Measurements from ENCODE around the gene ADAMTS14.

Gene ADAMTS14

GRCh38 chr10:70692043-70692603 lies 19.8 kb downstream of the ADAMTS14 start:
- no peak for DNase-seq (ENCODE audit: low spot score)

- DNase-seq (ENCODE audit: low spot score), result no peak
Measured at GRCh38 chr10:70693619-70694335, 21.5 kb downstream of the ADAMTS14 start.

DNA sequence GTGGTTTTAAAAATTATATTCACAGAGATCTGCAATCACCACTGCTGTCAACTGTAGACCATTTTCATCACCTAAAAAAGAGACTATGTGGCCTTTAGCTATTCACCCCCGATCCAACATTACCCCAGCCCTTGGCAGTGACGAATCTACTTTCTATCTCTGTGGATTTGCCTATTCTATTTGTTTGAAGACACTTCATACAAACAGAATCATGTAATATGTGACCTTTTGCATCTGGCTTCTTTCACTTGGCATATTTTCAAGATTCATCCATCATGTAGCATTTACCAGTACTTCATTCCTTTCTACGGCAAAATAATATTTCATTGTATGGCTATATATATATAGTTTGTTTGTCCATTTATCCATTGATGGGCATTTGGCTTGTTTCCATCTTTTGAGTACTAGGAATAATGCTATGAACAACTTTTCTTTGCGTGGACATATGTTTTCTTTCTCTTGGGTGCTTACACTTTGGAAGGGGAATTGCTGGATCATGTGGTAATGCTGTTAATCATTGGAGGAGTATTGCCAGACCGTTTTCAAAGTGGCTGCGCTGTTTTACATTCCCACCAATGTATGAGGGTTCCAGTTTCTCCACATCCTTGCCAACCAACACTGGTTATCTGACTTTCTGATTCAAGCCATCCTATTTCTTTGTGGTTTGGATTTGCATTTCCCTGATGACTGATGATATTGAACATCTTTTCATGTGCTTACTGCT lies 22.3 kb downstream of the ADAMTS14 start:
- no peak for DNase-seq (ENCODE audit: low spot score)

- no peak for DNase-seq (ENCODE audit: low spot score)
Measured at GRCh38 chr10:70695241-70696030, 23.1 kb downstream of the ADAMTS14 start.

DNA sequence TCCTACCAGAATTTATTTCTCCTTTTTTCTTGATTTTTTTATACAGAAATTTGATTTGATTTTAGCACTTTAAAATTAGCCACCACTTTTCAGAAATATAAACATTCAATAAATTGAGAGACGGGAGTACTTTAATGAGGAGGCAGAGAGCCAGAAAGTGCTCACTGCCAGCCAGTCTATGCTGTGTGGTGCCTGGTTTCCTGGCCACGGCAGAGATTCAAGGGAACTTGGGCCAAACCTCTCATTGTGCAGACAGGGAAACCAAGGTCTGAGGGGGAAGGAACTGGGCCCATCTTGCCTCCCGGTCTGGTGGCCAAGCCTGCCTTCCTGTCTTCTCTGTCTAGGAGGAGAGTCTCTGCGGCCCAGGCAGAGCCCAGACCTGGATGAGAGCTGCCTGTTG lies 25.9 kb downstream of the ADAMTS14 start:
- DNase-seq (ENCODE audit: low spot score), result no peak

GRCh38 chr10:70699063-70699658 lies 26.9 kb downstream of the ADAMTS14 start:
- DNase-seq (ENCODE audit: low spot score), result no peak

DNA sequence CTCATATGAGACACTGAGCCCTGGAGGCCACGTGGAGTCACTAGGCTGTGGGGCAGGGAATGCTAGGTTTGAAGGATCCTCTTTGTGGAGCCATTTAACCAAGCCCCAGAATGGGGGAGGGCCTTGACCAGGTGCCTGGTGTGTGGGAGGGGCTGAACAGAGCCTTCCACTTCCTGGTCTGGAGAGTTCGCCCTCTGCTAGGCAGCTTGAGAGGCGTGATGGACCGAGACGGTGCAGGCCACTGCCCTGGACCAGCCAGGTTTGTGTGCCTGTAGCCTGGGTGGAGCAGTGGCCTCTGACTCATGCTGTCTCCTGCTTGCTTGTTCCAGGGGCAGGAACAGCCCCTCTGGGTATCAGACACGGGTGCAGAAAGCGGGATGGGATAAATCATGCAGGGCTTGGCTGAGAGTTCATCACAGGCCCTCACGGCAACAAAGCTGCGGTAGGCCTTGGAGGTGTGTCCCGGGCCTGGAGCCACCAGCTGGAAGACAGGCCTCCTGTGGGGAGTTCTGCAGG lies 27.4 kb downstream of the ADAMTS14 start:
- DNase-seq (ENCODE audit: low spot score), result no peak

- no peak for DNase-seq (ENCODE audit: low spot score)
Measured at GRCh38 chr10:70702190-70702763, 30.0 kb downstream of the ADAMTS14 start.

DNA sequence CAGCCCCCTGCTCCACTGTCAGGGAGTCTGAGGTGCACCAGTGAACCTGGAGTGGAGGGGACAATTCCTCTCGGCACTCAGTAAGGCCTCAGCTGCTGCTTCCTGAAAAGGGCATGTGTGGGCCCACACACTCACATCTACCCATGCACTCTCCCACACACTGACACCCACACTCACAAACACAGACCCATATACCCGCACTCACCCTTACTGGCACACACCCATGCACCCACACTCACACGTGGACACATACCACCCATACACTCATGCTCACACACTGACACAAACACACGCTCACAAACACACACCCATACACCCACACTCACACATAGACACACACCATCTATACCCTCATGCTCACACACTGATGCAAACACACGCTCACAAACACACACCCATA lies 31.9 kb downstream of the ADAMTS14 start:
- DNase-seq (ENCODE audit: low spot score), result no peak

DNA sequence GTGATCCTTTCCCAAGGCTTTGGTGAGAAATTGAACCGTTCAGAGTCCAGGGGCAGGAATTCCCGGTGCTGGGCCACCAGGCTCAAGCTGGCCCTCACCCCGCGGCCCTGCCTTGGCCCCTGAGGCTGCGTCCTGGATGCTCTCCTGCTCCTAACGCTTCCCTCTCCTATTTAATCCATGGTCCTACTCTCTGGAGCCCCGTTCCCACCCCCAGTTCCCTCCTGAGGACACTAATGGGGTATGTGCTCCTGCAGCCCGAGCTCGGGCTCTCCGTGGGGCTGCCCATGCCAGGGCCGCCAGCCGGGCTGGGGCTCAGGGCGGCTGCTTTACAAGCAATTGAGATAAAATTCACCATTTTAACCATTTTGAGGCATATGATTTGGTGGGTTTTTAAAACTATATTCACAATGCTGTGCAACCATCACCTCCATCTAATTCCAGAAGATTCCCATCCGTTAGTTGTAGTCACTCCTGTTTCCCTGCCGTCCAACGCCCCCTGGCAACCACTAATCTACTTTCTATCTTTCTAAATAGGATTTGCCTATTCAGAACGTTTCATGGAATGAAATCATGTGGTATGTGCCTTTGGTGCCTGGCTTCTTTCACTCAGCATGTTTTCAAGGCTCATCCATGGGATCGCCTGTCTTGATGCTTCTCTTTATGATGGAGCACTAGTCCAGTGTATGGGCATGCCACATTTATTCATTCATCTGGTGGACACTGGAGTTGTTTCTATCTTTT lies 33.0 kb downstream of the ADAMTS14 start:
- no peak for DNase-seq (ENCODE audit: low spot score)

GRCh38 chr10:70711177-70711576 lies 38.9 kb downstream of the ADAMTS14 start:
- no peak for DNase-seq (ENCODE audit: low spot score)

DNA sequence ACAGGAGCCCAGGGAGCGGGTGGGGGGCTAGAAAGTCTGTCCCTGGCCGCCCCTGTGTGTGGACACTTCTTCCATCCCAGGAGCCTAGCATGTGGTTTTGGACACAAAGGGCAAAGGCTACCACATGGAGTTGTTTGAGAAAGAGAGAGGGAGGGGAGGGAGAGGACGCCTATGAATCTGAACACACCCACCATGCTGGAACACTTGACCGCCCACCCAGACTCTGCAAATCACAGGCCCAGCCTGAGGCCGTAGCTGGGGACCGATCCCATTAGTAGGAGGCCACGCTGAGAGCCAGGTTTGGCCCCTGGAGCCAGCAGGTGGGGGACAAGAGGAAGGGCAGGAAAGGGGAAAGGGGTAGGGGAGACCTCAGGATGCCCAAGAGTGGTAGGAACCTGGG lies 39.6 kb downstream of the ADAMTS14 start:
- DNase-seq (ENCODE audit: low spot score), result no peak

- DNase-seq (ENCODE audit: low spot score), result no peak
Measured at GRCh38 chr10:70714245-70714644, 41.9 kb downstream of the ADAMTS14 start.

GRCh38 chr10:70714951-70715350 lies 42.6 kb downstream of the ADAMTS14 start:
- no peak for DNase-seq (ENCODE audit: low spot score)

- no peak for DNase-seq (ENCODE audit: low spot score)
Measured at GRCh38 chr10:70715853-70716795, 43.8 kb downstream of the ADAMTS14 start.

DNA sequence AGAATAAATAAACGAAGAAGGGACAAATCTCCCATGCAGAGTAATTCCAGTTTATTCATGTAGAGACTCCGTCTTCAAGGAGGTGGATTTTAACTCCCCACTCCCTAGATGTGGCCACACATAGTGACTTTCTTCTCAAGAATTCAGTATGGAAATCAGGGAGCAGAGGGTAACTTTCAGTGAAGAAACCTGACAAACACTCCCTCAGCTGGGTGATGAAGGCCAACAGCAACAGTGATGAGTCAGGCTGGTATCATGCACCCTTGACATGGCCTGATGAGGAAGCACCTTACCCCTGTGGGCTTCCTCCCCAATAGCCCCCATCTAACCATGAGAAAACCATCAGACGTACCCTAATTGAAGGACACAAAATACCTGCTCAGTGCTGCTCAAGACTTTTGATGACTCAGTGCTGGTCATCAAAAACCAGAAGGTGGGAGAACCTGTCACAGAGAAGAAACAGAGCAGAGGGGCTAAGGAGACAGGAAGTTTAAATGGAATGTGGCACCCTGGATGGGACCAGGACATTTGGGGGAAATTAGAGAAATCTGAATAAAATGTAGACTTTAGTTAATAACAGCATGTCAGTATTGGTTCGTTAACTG lies 50.6 kb downstream of the ADAMTS14 start:
- DNase-seq (ENCODE audit: low spot score), result no peak

GRCh38 chr10:70723771-70724170 lies 51.5 kb downstream of the ADAMTS14 start:
- DNase-seq (ENCODE audit: low spot score), result no peak

DNA sequence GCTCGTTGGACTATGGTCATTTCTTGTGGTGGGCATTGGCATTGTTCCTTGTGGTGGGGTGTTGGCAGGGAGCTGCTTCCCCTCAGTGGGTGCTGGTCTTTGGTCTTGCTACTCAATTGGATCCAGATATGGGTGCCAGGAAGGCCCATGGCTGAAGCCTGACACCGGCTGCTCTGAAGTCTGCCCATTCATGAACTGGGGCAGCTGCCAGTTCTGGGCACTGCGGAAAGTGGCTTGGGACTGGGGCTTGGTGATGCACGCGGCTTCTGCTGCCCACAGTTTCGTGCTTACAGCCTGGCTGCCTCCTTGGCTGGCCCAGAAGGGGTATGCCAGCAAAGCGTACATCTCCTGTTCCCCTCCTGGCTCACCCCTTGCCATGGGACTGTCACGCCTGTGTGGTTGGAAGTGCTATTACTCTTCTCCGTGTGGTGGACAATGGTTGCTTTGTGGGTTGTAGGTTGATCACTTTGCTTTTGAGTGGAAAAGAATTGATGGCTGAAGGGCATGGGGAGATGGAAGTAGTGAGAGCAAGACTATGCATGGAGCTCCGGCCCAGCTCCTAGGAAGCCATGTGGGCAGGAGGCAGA lies 54.7 kb downstream of the ADAMTS14 start:
- DNase-seq (ENCODE audit: low spot score), result no peak

DNA sequence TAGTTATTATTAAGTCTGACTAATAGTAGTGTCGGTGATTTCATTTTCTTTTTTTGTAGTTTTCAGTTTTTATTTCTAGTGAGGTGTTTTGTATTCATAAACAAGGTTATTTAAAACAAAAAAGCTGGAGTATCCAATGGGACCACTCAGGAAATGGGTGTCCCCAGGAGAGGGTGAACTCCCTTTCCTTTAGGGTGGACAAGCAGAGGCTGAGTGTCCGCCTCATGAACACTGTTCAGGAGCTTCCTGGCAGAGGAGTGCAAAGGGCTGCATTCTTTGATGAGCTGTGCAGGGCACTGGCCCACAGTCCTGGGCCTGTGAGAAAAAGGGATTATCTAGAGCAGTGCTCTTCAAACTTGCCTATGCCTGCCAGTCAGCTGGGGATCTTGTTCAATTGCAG lies 56.0 kb downstream of the ADAMTS14 start:
- no peak for DNase-seq (ENCODE audit: low spot score)
